Aortic smooth muscle cell (primary cell): ENCODE results near the gene COLEC12. TPM values are rescaled to one million over a fixed set of nuclear protein-coding genes. Genes with fewer than 3 reads are reported as not detected.

Experiments used
- total RNA-seq: library from RNA; depleted of rRNA; stranded (reverse); fragments of >200 nt; gene quantifications from 2 replicates; pipeline ENCODE4 v1.2.3, GENCODE V29; 2014

The COLEC12 gene
- 21.6 and 24.0 TPM in 2 replicates for total RNA-seq

DNA sequence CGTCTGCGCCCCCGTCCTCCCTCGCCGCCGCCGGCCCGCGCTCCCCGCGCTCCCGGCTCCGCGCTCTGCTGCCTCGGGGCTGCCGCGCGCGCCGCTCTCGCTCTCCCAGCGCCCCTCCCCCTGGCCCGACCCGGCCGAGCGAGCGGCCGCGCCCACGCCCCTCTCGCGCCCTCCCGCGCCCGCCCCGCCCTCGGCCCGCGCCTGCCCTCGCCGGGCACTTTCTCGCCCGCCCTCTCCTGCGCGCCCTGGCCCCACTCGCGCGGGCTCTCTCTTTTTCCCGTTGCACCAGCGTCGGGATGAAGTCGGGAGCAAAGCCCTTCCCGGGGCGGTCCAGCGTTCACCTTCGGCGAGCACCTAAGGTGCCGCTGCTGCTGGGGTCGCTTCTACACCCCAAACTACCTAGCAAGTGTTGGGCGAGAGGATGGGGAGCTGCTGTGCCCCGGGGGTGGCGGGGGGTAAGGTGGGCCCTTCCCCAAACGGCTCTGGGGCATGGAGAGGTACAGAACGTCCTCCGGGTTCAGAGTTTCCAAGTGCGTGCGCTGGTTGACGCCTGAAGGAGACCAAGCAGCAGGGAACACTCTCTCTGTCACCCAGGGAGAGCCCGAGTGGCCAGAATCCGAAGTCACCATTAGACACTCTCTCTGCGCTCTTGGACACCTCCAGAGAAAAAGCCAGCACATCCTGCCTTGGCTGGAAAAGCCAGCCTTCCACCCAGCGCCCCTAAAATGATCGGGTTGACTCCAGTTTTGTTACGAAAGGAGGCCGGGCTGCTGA is at the start of gene COLEC12:
Gene COLEC12 (minus strand): TSS at position 70 of the 774 bp plus-strand sequence. CDS start 187 bp downstream, outside the sequence.

DNA sequence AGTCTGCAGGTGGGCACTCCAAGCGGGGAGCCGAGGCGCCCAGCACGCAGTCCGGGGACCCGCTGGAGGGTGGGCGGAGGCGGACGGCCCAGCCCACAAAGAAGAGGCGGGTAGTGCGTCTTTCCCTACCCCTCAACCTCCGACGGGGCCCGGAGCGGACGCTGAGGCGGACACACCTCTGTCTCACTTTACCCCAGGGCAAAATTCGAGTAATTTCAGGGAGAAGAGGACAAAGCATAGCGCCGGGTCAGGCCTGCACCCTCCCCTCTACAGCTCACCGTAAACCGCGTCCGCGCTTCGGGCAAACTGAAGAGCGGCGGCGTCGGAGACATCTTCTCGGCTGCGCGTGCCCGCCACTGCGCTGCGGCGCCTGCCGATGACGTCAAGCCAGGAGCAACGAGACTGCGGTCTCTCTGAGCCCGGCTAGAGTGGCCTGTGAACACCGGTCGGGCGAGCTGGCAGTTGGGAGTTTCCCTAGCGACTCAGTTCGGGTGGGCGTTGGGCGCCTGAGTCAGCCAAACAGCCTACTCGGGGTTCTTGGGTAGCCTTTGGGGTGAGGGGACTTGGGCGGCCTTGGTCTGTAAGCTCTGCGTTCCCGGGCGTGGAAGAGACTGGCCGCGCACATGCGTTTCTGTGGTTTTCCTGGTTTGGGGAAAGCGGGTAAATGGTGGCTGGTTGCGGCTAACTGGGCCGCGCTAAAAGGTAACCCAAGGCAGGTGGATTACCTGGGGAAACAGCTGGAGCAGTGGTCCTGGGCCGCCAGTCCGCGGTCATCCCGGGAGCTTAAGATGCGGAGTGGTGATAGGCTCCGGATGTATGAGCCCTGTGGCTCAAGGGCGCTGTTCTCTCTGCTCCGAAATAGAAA is 232.6 kb downstream of the COLEC12 start, which contains the start of gene THOC1:
Gene THOC1 (minus strand): TSS at position 360 of the 865 bp plus-strand sequence. CDS start 28 bp downstream, at position 332.

Other genes with a start within 250 kb of the COLEC12 start
- gene THOC1, start 232.7 kb downstream of the COLEC12 start, total RNA-seq = 29.2 and 30.6 TPM in 2 replicates
- not detected in 2 replicates for gene CETN1, start 79.7 kb upstream of the COLEC12 start, total RNA-seq
- gene CLUL1, start 96.3 kb upstream of the COLEC12 start, total RNA-seq = not detected in 2 replicates
- gene TYMS, start 157.0 kb upstream of the COLEC12 start, total RNA-seq = 26.3 and 27.6 TPM in 2 replicates
- 41.3 and 49.7 TPM in 2 replicates for gene ENOSF1, start 211.9 kb upstream of the COLEC12 start, total RNA-seq